SK-N-MC (cell line): Measurements from ENCODE around the gene NFIB.

Experiments
- EZH2 ChIP-seq: fragments of 200-600 bp; sonication (generic); IDR thresholded peaks from one replicate; pipeline ENCODE4 v1.6.1; 2017; ENCODE audit warnings: antibody characterized with exemption
- POLR2AphosphoS5 ChIP-seq: IDR thresholded peaks from 2 replicates; pipeline ENCODE4 v1.6.1; 2012; ENCODE audit warnings: mild to moderate bottlenecking, low read depth, low read length, borderline replicate concordance

GRCh38 chr9:14256588-14256987, 57.4 kb downstream of the NFIB start:
- TF ChIP-seq EZH2 (no peak), POLR2AphosphoS5 (no peak)
